AG09309 (cell line): ENCODE results near the gene OTOP2.

ENCODE experiments used
- DNase-seq: peaks from one replicate; pipeline ENCODE4 v3.0.0-alpha.2; 2010; ENCODE audit warnings: low read depth
- H3K4me3 ChIP-seq: 2 replicates; pipeline ENCODE4 v1.5.1; 2011; ENCODE audit warnings: mild to moderate bottlenecking, low read depth, low read length, moderate library complexity; ENCODE audit not compliant: control insufficient read depth
- TF ChIP-seq, protein P1 (sequence below): IDR thresholded peaks from 2 replicates; pipeline ENCODE4 v1.5.1; 2011; ENCODE audit warnings: mild to moderate bottlenecking, low read depth, low read length, inconsistent platforms; ENCODE audit not compliant: insufficient read depth, control insufficient read depth; ENCODE audit errors: missing control alignments

The OTOP2 gene, protein sequence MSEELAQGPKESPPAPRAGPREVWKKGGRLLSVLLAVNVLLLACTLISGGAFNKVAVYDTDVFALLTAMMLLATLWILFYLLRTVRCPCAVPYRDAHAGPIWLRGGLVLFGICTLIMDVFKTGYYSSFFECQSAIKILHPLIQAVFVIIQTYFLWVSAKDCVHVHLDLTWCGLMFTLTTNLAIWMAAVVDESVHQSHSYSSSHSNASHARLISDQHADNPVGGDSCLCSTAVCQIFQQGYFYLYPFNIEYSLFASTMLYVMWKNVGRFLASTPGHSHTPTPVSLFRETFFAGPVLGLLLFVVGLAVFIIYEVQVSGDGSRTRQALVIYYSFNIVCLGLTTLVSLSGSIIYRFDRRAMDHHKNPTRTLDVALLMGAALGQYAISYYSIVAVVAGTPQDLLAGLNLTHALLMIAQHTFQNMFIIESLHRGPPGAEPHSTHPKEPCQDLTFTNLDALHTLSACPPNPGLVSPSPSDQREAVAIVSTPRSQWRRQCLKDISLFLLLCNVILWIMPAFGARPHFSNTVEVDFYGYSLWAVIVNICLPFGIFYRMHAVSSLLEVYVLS

DNA sequence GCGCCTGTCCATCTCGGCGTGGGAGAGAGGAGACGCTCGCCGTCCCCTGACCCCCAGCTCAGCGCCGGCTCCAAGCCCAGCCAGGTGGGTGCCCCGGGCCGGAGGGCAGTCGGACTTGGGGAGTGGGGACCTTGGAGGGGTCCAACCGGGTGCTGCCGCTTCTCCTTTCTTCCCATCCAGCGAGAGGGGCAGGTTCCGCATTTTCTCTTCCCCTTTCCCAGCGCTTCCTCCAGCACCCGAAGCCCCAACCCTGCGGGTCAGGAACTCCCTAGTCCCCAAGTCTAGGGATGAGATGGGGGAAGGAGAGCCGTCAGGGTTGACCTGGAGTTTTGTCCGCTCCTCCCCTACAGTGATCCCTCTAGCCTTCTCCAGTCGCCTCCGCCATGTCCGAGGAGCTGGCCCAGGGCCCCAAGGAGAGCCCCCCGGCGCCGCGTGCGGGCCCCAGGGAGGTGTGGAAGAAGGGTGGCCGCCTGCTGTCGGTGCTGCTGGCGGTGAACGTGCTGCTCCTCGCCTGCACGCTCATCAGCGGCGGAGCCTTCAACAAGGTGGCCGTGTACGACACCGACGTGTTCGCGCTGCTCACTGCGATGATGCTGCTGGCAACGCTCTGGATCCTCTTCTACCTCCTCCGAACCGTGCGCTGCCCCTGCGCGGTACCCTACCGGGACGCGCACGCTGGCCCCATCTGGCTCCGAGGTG lies at the start of gene OTOP2:
TSS of gene OTOP2 (plus strand) at position 24 of the 699 bp plus-strand sequence. CDS start at position 384, 360 bp downstream.
- DNase-seq = no peak
- H3K4me3 ChIP-seq = no peak within 1 kb of the TSS
- TF ChIP-seq, protein P1, sequence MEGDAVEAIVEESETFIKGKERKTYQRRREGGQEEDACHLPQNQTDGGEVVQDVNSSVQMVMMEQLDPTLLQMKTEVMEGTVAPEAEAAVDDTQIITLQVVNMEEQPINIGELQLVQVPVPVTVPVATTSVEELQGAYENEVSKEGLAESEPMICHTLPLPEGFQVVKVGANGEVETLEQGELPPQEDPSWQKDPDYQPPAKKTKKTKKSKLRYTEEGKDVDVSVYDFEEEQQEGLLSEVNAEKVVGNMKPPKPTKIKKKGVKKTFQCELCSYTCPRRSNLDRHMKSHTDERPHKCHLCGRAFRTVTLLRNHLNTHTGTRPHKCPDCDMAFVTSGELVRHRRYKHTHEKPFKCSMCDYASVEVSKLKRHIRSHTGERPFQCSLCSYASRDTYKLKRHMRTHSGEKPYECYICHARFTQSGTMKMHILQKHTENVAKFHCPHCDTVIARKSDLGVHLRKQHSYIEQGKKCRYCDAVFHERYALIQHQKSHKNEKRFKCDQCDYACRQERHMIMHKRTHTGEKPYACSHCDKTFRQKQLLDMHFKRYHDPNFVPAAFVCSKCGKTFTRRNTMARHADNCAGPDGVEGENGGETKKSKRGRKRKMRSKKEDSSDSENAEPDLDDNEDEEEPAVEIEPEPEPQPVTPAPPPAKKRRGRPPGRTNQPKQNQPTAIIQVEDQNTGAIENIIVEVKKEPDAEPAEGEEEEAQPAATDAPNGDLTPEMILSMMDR = no peak

GRCh38 chr17:74874615-74875037 lies 49.4 kb upstream of the OTOP2 start:
- TF ChIP-seq, protein P1 = no peak
- no peak overlapping the region for H3K4me3 ChIP-seq
- DNase-seq = no peak

- H3K4me3 ChIP-seq = no peak overlapping the region
- DNase-seq = no peak
- TF ChIP-seq, protein P1 = no peak
Observed at GRCh38 chr17:74875155-74875976, 48.7 kb upstream of the OTOP2 start.

- TF ChIP-seq, protein P1 = no peak
- no peak overlapping the region for H3K4me3 ChIP-seq
- no peak for DNase-seq
Observed at GRCh38 chr17:74875977-74876593, 48.0 kb upstream of the OTOP2 start.

DNA sequence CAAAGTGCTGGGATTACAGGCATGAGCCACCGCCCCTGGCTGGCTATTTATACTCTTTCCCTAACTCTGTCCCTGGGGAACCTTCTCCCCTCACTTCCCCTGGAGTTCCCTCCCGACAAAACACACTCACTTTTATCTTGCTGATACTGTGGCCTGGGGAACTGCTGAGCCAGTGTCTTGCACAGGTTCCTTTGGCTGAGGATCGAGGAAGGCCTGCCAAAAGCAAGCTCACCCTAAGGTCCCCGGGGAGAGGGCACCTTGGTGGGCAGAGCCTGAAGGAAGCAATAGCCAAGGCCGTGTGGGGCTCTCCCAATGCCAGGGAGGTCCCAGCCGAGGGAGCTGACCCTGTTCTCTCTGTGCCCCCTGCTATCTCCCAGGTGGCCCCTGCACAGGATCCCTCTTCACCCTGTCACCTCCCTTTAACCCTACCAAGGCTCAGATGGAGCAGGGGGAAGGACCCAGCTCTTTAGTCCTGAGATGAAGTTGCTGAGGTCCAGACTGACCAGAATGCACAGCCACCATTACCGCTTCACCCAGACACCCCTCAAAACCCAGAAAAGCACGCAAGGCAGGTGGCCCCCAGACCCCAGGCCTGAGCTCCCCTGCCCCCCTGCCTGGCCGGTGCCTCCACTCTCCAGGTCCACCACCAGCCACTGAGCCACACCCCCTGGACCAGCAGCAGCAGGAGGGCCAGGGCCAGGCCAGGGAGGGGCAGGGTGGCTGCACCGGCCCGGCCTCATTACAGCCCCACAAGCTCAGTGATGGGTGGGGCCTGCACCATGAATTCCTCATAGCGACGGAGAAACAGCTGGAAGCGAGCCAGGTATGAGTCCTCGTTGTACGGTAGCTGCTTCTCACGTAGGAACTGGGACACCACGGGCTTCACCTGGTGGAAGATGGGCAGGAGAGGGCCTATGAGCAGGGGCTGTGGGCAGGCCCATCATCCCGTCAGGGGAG lies 46.2 kb upstream of the OTOP2 start:
- H3K4me3 ChIP-seq = no peak overlapping the region
- DNase-seq = no peak
- TF ChIP-seq, protein P1 = no peak
